ENCODE data around the gene PRKAB1. TPM values are rescaled to one million over a fixed set of nuclear protein-coding genes. Genes with fewer than 3 reads are reported as not detected.

Gene PRKAB1
- polyA plus RNA-seq, 3 donors = 15.2 to 20.6 (median 18.0) TPM

GRCh38 chr12:119727600-119728443, 59.9 kb downstream of the PRKAB1 start:
- 90 to 98% (median 92%) methylated on average over 3 of the region's 3 CpGs for WGBS, 3 donors
- no peak overlapping the region for H3K27ac ChIP-seq (ENCODE audit: low read depth, low read length)

DNA sequence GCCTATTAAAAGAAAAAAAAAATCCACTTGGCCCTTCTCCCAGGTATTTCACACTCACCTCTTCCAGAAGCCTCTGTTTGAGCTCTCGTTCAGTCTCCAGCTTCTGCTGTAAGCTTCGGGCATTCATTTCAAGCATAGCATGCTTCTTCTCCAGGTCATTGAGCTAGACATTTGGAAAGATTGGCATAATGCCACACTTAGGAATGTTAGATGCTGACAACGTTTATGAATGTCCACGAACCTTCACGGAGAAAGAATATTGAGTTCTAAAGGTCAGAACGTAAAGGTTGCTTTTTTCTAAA, 60.5 kb downstream of the PRKAB1 start:
- 68 to 79% (median 79%) methylated on average over 6 of the region's 6 CpGs for WGBS, 3 donors
- H3K27ac ChIP-seq (ENCODE audit: low read depth, low read length) = no peak overlapping the region

GRCh38 chr12:119729871-119730270, 61.9 kb downstream of the PRKAB1 start:
- no peak overlapping the region for H3K27ac ChIP-seq (ENCODE audit: low read depth, low read length)
- 96 to 98% (median 96%) methylated on average over 8 of the region's 8 CpGs for WGBS, 3 donors

DNA sequence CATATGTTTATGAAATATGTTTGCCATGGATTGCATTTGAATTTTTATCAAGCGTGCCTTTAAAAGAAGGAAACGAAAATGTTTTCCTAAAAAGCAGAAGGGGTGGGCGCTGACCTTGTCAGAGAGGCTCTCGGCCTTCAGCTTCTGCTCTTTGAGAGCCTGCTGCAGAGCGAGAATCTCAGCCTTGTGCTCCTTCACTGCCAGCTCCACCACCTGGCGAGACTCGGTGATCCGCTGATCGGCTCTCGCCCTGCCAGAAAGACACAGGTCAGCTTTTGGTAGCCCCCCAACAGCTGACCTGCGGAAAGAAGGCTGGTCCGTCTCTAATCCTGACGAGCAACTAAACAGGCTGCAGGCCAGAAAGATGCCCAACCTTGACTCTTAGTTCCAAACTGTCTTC, 62.4 kb downstream of the PRKAB1 start:
- WGBS, 3 donors = 93 to 94% (median 93%) methylated on average over 13 of the region's 13 CpGs

More for the DNA sequence above, 62.4 kb downstream of the PRKAB1 start:
- H3K27ac ChIP-seq (ENCODE audit: low read depth, low read length) = no peak overlapping the region

Other genes starting within 250 kb of the PRKAB1 start
- gene TMEM233, start 74.4 kb upstream of the PRKAB1 start, polyA plus RNA-seq = 1 to 10 TPM in 1 of 3 donors, under 1 TPM in 2; 0.14 to 1.5 (median 0.64) TPM
- under 1 TPM; 0.45 to 0.86 (median 0.67) TPM for gene CIT, start 209.2 kb downstream of the PRKAB1 start, polyA plus RNA-seq

Data from adipose tissue (tissue), 3 donors.